Cardiac ventricle fibroblast (primary cell): Measurements from ENCODE around the gene MYH8. TPM values are rescaled to one million over a fixed set of nuclear protein-coding genes. Genes with fewer than 3 reads are reported as not detected.

ENCODE experiments used
- total RNA-seq: library from RNA; depleted of rRNA; stranded (reverse); fragments of >200 nt; gene quantifications from 2 replicates; pipeline ENCODE4 v1.2.3, GENCODE V29; 2015

MYH8 gene
- total RNA-seq, result not detected in 2 replicates

DNA sequence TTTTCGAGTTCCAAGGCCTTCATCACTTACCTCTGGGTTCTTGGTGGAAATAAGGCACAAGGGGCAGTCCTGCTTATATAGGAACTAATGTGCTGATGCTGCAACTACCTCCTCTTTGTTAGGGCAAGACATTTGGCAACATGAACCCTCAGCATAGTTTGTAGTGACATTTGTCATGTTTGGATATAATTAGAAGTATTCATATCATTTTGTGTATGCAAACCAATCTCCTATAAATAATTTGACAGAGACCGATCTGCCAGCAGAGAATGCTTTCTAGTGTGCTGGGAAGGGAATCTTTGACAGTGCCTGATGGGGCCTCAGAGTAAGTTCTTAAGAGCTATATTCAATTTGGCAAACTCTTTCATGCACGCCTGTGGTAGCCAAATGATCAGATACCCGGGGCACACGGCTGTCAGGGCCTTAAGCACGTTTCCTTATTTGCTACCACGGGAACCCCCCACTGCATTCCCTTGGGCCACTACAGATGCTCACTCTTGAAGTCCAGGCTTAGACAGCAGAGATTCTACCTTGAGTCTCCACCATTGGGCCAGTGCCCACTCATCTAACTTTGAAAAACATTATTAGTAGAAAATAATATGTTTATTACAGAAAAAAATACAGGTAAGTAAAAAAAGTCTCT is at the start of gene MYH8:
Gene MYH8 (minus strand): TSS at position 51 of the 643 bp plus-strand sequence. CDS start 1,723 bp downstream, outside the sequence.

DNA sequence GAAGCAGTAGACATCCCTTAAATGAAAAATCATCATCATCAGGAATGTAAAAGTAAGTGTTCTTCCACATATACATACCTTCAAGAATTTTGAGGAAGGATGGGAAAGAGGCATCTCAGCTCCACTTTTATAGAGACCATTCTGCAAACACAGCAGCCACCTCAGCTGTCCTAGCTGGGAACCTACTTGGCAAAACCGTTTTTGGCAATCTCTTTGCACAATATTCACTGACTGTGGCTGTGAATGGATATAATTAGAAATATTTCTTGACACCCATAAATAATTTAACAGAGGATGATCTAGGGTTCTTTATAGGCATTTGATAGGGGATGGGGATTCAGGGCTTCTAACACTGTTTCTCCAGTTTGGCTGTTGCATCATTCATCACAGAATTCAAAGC is 47.7 kb upstream of the MYH8 start, which contains the start of gene MYH4:
Gene MYH4 (minus strand): TSS at position 101 of the 400 bp plus-strand sequence. CDS start 2,814 bp downstream, outside the sequence.

GRCh38 chr17:10372906-10373305 is 48.8 kb downstream of the MYH8 start, which contains the start of gene MYH13:
Gene MYH13 (minus strand): TSS chr17:10373006. CDS start chr17:10364530, 8,476 bp downstream.

Other genes starting within 250 kb of the MYH8 start
- gene GAS7, start 223.3 kb downstream of the MYH8 start, total RNA-seq, result 25.6 and 29.0 TPM in 2 replicates
- gene MYH13, start 48.9 kb downstream of the MYH8 start, total RNA-seq, result not detected in 2 replicates
- gene MYH4, start 47.6 kb upstream of the MYH8 start, total RNA-seq, result not detected in 2 replicates
- 0.05 TPM in 1 of 2 replicates, not detected in the other for gene MYH1, start 96.6 kb upstream of the MYH8 start, total RNA-seq
- gene MYH2, start 127.7 kb upstream of the MYH8 start, total RNA-seq, result not detected in 2 replicates
- 0.24 and 4.0 TPM in 2 replicates for gene MYH3, start 235.4 kb upstream of the MYH8 start, total RNA-seq